NCI-H524 treated with DMSO at 0.1 percent for 48 hours (cell line): ENCODE results near the gene CNTN5.
"Not testable (repeated sequence)": the region's sequence is repeated elsewhere in the genome, so short reads cannot be mapped to it uniquely, and the experiment has no call there.

Experiments used
- DNase-seq: peaks from one replicate; lab custom pipeline; 2025; lab: John Stamatoyannopoulos, UW

The CNTN5 gene

DNA sequence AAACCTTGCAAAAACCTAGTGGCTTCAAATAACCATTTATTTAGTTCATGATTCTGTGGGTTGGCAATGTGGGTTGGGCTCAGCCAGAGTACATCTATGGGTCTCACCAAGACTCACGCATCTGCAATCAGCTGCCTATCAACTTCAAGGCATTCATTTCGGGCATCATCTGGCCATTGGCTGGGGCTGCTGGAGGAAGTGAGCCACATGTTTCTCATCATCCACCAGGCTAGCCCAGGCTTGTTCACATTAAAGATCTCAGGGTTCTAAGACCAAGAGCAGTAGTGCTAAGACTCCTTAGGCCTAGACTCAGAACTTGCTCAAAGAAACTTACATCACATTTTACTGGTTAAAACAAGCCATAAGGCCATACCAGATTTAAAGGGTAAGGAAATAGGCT lies 1187.5 kb downstream of the CNTN5 start:
- DNase-seq = no peak

DNA sequence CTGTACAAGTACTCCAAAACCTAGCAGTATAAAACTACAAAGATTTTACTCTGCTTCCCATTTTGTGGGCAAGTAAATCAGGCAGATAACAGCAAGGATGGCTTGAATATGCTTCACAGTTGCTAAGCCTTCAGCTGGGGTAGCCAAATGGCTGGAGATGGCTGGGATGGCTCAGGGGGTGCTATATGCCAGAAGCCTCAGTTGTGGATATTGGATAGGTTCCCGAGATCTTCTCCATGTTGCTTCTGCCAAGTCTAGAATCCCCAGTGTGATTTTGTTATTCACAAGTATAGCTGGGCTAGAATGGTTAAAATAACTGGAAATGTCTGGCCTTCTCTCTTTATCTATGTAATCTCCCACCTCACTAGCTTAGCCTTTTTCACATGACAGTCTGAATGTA lies 1194.0 kb downstream of the CNTN5 start:
- DNase-seq = no peak

DNA sequence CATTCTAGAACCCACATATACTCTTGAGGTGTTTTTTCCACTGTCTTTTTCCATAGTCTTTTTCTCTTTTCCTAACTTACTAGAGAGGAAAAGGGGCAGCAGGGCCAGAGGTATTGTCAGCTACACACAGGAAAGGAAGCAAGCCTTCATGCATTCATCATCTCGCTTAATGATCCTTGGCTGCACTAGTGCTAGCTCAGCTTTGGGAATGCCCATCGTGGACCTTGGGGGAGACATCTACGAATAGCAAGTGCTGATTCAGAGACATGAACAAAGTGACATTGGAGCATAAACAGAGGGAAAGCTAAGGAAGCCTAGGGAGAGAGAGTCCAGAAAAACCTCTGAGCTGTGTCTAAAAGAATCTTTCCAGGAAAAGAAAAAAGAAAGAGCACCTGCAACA lies 1200.1 kb downstream of the CNTN5 start:
- no peak for DNase-seq

DNA sequence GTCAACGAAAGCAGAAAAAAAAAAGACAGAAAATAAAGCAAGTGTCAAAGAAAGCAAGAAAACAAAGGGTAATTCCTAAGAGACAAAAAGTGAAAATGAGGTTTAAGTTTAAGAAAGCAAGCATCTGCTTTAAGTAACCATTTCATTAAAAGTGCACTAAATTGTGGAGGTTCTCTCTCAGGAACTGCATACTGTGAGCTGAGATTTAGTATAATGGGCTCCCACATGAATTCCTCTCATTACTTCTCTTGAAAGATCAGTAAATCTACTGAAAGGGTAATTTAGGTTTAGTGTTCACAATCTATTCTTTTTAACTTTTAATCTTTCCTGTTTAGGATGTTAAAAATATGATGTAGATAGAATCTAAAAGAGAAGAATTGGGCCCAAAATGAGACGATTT lies 1201.0 kb downstream of the CNTN5 start:
- DNase-seq = no peak

DNA sequence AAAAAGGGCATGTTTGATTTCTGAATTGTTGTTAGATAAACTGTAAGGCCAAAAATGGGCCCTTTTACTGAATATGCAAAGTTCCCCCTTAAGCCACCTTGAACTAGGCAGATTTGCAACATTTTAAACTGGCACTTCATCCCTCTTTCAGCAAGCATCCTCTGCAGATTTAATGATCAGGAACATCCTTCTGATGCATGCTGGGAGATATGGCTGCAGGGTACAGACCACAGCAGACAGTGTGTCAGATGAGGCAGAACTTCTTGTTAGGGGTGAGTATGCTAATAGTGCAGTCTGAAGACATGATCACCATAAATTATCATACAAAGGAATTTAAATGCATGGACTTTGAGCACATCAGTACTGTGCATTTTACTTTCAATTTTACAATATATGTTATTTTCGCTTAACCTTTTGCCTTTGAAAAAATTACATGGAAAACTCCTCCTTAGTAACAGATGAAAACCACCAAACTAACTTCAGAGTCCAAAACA lies 1203.8 kb downstream of the CNTN5 start:
- DNase-seq = no peak

DNA sequence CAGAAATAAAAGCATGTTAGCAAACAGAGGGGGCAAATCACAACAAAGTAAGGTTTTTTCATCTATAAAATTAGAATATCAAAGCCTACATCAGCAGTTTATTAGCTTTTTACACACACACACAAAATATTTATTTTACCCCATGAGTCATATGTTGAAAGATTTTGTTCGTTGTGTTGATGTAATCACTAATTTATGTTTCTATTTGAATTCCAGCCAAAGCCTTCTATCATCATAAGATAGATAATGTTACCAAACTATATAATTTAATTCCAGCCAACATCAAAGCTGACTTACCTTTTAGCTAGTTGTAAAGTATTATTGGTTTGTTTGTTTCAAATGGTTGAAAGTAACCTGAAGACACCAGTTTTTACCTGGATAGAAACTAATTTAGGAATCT lies 1208.3 kb downstream of the CNTN5 start:
- no peak for DNase-seq

DNA sequence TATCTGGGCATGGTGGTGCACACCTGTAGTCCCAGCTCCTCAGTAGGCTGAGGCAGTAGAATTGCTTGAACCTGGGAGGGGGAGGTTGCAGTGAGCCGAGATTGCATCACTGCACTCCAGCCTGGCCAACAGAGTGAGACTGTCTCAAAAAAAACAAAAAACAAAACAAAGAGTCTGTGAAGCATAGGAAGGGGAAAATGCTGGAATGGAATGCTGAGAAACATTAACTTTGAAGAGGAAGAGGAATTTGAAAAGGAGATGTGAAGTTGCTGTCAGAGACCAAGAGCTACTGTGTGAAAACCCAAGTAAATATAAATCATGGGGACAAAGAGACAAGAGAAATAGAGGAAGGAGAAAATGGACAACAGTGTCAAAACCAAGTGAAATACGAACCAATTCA lies 1211.3 kb downstream of the CNTN5 start:
- DNase-seq = no peak

DNA sequence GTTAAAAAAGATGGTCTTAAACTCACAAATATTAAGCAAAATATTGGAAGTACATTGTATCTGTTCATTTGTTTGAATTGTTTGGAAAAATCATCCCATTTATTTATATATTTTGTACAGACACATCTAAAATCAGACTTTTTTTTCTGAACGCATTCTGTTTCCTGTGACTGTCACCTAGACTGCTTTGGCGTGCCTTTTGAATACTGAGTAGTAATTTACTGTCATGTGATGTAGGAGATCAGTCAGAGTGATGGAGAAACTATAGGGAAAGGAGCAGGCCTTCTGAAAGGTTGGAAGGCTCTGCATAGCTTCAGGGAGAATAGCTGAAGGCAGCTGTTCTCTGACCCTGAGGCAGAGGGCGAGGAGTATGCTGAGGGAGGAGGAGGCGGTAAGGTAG lies 1214.3 kb downstream of the CNTN5 start:
- DNase-seq = no peak

DNA sequence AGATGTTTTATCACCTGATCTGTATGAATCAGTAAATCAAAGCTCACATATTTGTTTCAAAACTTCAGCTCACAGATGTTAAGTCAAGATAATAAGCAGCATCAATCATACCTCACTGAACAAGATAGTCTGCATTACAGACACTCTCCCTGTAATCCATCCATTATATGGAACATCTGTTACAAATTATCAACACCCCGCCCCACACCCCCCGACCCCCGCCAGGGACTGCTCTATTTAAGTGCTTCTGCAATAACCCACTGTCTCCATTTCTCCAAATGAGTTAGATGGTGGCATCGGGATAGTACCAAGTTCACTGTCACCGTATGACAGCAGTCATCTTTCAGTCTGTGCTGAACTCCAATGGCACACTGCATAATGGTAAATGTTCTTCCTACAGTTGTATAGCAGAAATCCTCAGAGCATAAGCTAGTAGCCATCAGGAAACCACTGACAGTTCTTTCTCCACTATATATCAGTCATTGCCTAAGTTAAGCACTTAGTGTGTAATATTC lies 1219.3 kb downstream of the CNTN5 start:
- DNase-seq = peak; percentile 26

DNA sequence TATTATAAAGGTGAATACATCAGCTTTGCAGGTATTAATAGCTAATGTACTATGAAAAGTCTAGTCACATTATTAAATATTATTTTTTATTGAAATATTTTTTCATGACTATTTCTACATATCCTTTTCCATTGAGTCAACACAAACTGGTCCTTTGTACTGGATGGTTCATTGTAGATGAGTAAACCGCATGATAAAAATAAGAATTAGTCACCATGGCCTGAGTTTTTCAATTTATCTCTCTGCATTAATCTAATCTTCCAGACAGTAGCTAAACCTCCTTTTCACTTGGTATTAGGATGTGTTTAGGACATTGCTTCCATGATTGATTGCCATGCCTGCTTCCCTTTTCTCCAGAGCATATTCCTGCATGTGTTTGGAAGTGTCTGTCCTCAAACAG lies 1227.0 kb downstream of the CNTN5 start:
- no peak for DNase-seq

DNA sequence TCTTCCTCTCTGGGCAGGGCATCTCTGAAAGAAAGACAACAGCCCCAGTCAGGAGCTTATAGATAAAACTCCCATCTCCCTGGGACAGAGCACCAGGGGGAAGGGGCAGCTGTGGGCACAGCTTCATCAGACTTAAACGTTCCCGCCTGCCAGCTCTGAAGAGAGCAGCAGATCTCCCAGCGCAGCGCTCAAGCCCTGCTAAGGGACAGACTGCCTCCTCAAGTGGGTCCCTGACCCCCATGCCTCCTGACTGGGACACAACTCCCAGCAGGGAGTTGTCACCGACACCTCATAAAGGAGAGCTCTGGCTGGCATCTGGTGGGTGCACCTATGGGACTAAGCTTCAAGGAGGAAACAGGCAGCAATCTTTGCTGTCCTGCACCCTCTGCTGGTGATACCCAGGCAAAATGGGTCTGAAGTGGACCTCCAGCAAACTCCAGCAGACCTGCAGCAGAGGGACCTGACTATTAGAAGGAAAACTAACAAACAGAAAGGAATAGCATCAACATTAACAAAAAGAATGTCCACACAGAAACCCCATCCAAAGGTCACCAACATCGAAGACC lies 1236.6 kb downstream of the CNTN5 start:
- not testable (repeated sequence) for DNase-seq

DNA sequence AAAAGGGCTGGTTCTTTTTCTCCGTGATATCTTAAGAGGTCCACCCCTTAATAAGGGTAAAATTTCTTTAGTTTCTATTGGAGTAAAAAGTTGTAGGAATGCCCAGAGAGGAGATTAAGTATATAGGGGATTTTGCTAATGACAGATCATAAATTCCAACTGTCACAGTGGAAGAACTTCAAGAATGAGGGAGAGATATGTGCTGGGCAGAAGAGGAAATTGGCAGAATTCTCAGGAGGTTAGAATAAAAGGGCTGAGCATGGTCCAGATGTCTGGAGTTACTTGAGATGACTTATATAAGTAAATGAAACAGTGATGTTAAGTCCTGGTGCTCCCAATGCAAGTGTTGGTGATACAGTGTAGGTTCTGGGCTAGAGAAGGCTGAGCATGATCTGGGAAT lies 1248.8 kb downstream of the CNTN5 start:
- DNase-seq = no peak

DNA sequence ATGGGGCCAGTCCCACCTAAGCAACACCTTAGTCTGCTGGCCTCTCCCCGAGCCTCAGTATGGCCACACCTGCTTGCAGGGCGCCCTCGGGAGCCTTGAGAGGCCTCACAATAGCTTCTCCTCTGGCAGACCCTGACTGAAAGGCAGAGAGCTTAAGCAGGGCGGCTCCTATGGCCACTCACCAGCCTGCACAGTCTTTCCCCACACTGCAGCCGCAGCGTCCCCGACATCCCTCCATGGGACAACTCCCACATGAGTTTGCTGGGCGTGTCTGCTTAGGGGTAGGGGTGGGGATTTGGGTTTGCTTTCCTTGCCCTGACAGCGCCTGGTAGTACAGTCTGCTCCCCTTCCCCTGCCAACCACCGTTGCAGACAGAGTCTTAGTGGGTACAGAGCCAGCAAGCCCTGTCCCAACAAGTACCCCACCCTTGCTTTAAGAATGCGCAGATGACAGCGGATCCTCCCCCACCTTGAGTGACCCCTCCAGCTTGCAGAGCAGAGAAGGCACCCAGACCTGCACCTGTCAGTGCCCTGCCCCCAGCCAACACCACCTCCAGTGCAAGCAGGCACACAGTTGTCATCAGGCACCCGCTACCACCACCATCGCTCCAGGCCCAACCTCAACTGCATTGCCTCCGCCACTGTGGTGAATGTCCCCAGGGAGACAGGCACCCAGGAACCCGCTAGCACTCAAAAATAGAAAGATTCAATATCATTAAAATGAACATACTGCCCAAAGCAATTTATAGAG lies 1252.5 kb downstream of the CNTN5 start:
- DNase-seq = no peak

DNA sequence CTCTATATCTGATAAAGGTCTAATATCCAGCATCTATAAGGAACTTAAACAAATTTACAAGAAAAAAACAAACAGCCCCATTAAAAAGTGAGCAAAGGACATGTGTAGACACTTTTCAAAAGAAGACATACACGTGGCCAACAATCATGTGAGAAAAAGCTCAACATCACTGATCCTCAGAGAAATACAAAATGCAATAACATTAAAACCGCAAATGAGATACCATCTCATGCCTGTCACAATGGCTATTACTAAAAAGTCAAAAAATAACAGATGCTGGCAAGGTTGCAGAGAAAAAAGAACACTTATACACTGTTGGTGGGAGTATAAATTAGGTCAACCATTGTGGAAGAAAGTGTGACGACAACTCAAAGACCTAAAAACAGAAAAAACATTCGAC lies 1253.7 kb downstream of the CNTN5 start:
- DNase-seq = not testable (repeated sequence)

DNA sequence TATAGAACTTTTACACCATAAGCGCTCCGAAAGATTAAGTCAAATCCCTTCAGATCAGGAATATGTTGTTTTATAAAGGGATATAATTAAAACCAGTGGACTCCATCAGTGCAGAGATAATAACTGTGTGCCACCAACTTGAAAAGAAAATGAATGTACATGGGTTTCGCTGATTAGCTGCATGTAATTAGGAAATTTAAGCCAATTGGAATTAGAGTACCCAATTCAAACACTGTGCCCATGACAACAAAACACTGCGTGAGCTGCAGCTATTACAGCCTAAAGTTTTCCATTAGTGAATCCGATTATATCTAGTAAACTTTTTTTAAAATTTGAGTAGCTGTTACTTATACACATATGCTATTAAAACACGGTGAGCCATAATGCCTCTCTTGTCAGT lies 1274.0 kb downstream of the CNTN5 start:
- DNase-seq = no peak

DNA sequence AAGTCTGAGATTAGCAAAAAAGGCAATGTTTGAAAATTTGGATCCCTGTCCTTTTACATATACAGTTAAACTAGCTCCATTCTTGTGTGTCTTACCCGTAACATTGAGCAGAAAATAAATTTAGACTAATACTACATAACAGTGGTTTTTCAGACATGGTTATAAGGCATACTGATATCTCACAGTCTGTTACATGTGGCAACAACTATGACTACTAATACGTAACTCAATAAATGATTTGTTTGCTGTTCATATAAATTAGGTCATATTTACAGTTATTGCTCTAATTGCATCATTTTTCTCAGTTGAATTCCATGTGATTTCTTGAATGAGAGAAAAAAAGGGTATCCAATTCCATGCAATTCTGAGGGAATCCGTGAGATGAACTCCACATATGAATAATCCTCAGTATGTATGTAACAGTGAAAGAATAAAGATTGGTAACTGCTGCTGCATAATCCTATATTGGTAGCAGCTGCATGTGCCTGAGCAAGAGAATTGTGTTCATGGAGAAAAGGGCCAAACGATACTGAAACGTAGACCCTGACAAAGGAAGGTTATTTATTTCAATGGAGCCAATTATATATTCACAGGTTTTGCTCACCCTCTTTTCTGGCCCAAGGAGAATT lies 1275.4 kb downstream of the CNTN5 start:
- DNase-seq = no peak

DNA sequence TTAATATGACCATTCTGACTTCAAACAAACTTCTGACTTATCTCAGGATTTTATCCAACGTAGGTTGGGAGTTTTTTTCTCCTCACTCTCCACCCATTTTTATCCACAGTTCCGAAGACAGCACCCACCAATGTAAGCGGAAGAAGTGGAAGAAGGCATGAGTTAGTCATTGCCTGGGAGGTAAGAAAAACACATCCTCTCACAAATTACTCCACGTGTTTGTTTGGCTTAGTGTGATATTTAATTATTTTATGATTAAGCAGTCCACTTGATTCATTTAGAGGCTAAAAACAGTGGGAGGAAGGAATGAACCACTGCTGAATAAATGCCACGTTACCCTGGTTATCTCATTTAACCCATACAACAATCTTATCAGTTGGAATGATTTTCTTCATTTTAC lies 1276.8 kb downstream of the CNTN5 start:
- no peak for DNase-seq

DNA sequence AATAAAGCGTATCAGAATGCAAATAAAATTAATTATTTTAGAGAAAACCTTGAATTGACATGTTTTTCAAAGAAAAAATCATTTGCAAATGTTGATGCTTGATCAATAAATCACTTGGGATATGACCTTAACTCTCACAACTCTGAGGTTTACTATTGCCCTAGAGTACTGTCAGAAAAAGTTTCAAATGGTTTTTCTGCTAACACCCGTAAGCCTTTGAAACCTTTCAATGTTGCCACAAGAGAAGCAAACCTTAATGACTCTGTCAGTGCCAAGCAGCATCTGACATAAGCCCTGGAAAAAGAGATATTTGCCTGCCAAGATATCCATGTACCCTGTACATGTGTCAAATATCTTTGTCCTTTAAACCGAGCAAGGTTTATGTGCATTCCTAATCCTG lies 1282.1 kb downstream of the CNTN5 start:
- no peak for DNase-seq

DNA sequence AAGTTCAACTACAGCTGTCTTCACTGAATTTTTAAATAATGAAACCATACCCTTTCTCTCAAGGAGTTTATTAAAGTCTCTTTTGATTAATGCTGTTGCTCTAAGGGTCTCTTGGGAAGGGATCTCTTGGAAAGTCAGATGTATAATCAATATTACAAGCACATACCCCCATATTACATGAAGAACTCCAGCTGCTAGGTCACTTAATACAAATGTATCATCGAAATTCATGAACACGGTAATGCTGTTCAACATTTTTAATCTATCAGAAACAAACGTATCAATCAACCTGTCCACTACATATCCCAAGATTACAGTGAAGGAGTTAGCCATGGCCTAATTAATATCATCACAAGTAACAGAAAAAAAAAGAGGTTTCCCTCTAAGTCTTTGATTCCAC lies 1283.1 kb downstream of the CNTN5 start:
- DNase-seq = no peak

DNA sequence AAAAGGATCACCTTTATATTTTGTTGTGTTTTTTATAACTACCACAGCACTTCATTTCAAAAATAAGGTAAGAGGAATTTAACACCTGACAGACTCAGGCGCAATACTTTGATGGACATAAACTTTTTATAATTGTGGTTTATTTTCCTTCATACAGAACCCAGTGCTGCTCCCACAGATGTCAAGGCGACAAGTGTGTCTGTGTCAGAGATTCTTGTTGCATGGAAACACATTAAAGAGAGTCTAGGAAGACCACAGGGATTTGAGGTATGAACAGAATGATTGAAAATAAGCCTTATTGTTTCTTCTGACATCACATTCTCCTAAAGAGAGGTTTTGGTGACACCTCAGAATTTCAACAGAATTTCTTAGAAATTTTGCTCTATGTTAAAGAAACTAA lies 1287.5 kb downstream of the CNTN5 start:
- DNase-seq = no peak

DNA sequence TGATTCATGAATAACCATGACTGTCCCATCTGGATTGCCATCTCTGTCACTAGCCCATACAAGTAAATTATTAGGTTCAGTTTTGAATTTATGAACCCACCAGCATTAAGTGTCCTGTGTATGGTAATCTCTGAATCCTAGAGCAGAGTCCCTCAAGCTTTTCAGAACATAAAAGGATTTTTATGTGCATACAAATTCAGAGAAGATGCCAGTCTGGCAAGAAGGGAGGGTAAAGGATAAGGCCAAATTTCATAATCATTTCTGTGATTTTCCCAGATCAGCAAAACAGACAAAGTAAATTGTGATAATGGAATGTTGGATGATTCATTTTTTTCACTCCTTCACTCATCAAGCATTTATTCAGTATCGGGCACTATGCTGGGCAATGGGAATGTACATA lies 1295.2 kb downstream of the CNTN5 start:
- DNase-seq = no peak

DNA sequence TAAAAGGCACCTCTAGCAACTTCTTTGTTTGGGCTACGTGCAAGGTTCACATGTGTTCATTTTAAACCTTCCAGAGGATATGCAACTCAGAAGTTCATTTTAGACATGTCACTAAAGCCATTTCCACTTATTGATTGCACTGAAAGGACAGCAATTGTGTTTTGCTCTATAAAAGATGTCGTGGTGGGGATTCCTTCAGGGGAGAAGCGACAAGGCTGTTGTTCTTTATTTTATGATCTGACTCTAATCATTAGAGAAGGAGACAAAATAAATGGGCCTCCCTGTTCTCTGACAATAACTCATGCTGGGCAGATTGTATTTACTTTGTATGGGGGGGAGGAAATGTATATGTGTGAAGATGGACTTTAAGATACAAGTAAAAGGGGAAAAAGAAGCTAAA lies 1296.2 kb downstream of the CNTN5 start:
- no peak for DNase-seq

DNA sequence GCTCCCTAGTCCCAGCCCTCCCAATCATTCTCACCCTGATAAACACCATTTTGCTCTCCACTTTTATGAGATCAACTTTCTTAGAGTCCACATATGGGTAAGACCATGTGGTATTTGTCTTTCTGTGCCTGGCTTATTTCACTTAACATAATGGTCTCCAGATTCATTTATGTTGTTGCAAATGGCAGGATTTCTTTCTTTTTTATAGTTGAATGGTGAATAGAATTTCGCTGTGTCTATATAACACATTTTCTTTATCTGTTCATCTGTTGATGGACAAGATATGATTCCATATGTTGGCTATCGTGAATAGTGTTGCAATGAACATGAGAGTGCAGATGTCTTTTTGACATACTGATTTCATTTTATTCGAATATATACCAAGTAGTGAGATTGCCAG lies 1298.9 kb downstream of the CNTN5 start:
- no peak for DNase-seq
